ENCODE data around the gene PPP1R12A. TPM values are rescaled to one million over a fixed set of nuclear protein-coding genes. Genes with fewer than 3 reads are reported as not detected.
"Not testable (repeated sequence)": the region's sequence is repeated elsewhere in the genome, so short reads cannot be mapped to it uniquely, and the experiment has no call there.

PPP1R12A gene
- total RNA-seq, 1 donor from 2014 or later, result 43.9 TPM

DNA sequence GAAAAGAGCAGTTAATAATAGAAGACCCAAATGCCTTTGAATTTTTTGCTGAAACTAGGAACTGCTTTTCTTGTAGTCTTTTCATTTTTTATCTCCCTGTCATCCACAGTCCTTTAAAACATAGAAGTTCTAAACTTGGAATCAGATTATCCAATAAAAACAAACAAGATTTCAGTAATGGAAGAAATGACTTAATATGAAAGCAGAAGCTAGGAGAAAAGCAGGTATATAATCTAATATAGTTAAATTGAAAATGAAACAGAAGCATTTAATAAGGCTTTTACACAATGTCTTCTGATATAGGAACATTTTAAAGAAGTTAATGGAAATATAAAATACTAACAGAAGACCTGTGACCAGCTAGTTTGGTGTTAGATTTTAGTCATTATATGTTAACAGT is 26.5 kb downstream of the PPP1R12A start:
- intact Hi-C loops (cut with DNase I), result no loop called here
- DNase-seq (ENCODE audit: missing footprints), result no peak

DNA sequence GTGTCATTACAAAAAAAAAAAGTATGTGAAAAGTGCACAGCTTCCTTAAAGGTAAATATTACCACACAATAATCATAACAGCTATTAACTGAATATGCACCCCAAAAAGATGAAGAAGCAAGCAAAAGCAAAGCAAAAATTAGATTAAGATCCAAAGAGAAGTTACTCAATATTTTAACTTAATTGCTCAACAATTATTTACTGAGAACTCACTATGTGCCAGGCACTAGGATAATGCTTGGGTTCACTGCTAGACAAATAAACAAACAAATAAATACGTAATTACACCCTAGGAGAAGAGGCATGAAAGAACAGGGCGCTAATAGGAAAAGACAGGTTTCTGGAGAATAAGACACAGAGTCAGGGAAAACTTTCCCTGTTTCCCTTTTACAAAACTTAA is 33.4 kb downstream of the PPP1R12A start:
- no peak for ATAC-seq
- intact Hi-C loops (cut with DNase I), result no loop called here
- DNase-seq (ENCODE audit: missing footprints), result no peak

More for the DNA sequence above, 26.5 kb downstream of the PPP1R12A start:
- ATAC-seq, result no peak

DNA sequence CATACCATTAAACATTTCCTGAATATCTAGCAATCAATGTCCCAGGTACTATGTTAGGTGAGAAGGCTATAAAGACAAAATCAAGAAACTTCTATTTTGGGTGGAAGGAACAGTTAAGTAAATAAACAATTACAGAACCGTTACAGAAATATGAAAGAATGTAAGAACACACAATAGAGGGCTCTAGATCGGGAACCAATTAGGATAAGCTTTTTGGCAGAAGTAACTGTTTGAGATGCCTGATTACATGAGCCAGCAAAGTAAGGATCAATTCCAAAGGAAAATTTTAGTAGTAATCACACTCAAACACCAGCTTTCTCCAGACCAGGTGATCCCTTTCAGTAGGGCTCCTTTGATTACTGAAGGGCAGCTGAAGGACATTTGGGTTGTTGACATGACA is 33.9 kb downstream of the PPP1R12A start:
- DNase-seq (ENCODE audit: missing footprints), result no peak
- intact Hi-C loops (cut with DNase I), result no loop called here

DNA sequence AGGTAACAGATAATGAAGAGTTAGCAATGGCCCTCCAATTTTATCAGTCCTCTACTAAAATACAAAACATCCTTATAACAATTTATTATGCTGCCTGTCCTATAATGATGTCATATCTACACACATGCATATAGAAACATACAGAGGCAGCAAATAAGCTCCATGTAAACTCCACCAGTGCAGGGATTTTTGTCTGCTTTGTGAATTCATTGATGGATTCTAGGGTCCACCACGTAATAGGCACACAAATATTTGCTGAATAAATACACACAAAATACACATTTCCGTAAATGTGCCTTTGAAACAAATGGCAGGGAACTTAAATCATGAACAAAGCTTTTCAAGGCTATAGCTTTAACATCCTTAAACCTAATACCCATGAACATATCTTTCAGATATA is 34.7 kb downstream of the PPP1R12A start:
- intact Hi-C loops (cut with DNase I), result no loop called here
- DNase-seq (ENCODE audit: missing footprints), result no peak
- no peak for ATAC-seq

More for the DNA sequence above, 33.9 kb downstream of the PPP1R12A start:
- no peak for ATAC-seq

DNA sequence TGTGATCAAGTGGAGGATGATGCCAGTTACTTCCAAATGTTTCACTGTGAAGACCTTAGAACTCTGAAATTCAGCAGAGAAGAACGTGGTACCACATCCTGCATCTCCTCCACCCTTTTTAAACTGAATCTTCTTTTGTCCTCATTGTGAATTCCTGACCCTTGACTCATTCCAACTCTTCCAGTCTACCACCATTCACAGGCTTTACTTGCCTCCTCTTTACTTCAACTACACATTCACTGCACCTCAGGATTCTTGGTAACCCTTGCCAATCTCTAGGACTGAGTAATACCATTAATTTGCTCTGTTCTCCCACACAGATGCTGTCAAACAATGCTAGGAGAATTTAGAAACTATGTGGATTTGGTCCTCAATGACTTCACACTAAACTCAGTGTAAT is 37.3 kb downstream of the PPP1R12A start:
- intact Hi-C loops (cut with DNase I), result no loop called here
- DNase-seq (ENCODE audit: missing footprints) (no peak), ATAC-seq (no peak)

DNA sequence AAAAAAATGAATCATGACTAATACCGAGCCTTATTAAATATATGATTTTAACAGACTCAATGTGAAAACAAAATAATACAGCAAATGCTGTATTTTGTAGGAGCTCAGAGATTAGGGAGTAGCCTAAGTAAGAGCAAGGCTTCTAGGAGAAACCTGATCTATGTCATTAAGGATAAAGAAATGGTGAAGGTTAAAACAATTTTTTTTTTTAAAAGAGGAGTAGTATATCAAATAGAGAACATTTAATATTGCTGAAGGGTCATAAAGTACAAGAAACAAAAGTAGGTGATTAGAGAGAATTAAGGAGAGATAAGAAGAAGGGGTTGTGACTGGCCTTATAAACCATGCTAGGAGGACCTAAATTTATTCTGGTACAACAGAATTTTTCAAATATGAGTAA is 39.1 kb downstream of the PPP1R12A start:
- ATAC-seq (no peak), DNase-seq (ENCODE audit: missing footprints) (no peak)
- intact Hi-C loops (cut with DNase I), result no loop called here

DNA sequence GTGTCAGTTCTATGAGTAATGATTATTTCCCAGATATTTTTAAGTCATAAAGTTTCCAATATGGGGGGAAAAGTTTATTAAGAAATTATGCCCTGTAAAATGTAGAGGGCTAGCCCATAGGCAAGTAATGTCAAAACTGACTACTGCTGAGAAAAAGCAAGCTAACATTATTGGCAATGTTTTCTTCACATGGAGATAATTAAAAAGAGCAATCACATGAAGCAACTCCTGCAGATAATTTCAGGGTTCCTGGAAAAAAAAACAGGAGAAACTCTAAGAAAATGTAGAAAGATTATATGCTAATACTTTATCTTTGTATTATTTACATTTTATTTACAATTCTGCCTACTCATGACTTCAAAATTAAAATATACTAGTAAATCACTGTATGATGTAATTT is 39.8 kb downstream of the PPP1R12A start:
- no peak for DNase-seq (ENCODE audit: missing footprints)
- no peak for ATAC-seq
- intact Hi-C loops (cut with DNase I), result no loop called here

DNA sequence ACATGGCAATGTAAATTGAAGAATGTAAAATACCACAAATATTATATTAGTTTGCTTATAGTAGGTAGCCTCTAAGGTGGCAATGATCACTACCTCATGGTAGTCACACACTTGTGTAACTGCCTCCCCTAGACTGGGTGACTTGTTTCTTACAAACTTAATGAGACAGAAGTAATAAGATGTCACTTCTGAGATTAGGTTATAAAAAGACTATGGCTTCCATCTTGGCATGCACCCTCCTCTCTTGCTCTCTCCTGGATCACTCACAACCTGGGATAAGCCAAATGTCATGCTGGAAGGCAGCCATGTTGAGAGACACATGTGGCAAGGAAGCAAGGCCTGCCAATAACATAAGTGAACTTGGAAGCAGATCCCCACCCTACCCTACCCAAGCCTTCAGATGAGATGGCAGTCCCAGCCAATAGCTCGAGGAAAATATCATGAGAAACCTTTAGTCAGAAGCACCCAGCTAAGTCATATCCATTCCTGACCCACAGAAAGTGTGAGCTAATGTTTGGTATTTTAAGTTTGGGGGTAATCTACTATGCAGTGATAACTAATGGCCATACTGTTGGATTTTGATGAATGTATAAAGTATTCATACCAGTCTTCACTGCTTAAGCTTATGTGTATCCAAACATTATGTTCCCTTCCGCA is 43.3 kb downstream of the PPP1R12A start:
- ATAC-seq, result no peak
- intact Hi-C loops (cut with DNase I), result no loop called here
- no peak for DNase-seq (ENCODE audit: missing footprints)

DNA sequence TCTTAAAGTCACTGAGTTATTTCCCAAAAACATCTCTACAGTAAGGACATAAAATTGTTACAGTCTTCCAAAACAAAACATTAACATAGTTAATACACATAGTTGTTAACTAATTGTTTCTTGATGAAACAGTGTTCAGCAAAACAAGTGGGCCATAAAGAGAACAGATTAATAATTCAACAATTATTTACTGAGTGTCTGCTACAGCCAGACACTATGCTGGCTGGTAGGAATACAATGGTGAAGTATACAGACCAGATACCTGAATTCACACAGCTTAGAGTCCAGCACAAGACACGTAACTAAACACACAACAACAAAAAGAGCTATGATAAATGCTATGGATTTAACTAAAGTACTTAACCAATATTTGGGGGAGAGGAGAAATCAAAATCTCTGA is 47.0 kb downstream of the PPP1R12A start:
- intact Hi-C loops (cut with DNase I), result loop anchor here (5.0 kb wide), 1 partner anchor 44 kb away; no protein-coding TSS in a partner anchor
- ATAC-seq (no peak), DNase-seq (ENCODE audit: missing footprints) (no peak)

DNA sequence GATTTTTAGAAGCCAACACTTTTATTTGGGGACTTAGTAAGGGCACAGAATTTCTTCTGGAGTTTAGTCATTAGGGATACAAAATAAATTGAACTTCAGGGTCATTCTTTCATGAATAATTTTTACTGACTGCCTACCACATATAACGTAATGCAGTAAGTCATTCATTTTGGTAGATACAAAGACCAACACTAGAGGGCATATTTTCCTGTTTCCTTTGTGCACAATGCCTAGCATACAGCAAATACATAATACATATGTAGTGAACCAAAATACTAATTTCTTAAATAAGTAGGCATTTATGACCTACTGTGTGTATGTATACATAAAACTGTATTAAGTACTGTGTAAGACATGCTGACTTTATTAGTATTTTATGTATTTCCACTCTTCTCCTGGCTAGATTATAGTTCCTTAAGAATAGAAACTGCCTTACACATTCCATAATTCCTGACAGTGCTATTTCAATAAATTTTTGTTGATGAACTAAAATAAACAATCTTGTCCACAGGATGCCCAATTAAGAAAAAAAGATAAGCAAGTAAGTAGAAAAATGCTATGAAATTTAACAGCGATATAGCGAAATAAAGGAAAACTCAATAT is 47.9 kb downstream of the PPP1R12A start:
- no peak for DNase-seq (ENCODE audit: missing footprints)
- peak; percentile 56 for ATAC-seq
- intact Hi-C loops (cut with DNase I), result loop anchor here (5.0 kb wide), 1 partner anchor 45 kb away; no protein-coding TSS in a partner anchor

DNA sequence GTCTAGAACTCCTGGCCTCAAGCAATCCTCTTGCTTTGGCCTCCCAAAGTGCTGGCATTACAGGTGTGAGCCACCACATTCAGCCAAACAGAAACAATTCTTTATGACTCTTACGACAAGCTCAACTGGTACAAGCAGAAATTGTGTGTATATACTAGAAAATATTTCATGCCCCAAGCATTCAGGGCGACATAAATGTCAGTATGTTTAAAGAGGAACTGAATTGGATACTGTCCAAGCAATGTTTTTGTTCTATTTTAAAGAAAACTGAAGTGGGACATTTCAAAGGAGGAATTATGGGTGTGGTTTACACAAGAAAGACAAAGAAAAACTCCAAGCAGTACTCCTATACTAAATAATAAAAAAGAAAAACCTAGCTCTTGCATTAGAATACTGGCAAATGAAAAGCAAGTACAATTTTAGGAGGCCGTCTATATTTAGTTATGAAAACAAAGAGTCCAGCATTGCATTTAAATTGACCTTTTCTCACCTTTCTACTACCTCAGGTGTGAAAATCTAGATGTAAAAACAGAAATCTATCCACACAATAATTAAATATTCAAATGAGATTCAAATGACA is 48.9 kb downstream of the PPP1R12A start:
- DNase-seq (ENCODE audit: missing footprints) (no peak), ATAC-seq (no peak)
- intact Hi-C loops (cut with DNase I), result loop anchor here (5.0 kb wide), 1 partner anchor 46 kb away; no protein-coding TSS in a partner anchor

DNA sequence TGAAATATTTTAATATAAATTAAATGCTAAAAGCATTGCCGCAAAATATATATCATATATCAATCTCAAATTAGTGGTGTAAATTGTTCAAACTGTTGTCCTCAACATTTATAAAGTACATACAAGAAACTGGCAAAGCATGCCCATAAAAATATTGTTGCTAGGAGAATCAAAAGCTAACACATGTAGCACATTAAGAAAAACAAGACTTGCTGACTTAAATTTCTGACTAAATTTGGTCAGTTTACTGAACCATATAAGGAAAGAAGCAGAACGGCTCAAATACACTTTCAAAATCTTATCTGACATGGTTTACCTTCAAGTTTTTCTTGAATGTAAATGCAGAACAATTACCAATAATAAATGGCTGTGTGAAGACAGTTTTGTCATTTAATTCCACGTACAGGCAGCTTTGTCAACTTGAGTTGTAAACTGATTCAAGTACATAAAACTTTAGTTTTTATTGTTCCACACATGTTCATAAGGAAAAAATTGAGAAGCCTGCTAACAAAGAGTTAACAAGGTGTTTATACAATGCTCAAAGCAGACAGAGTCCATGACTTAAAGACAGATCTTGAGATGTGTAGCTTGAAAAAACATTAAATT is 50.4 kb downstream of the PPP1R12A start:
- no peak for ATAC-seq
- intact Hi-C loops (cut with DNase I), result loop anchor here (5.0 kb wide), 1 partner anchor 48 kb away; no protein-coding TSS in a partner anchor
- DNase-seq (ENCODE audit: missing footprints), result no peak

DNA sequence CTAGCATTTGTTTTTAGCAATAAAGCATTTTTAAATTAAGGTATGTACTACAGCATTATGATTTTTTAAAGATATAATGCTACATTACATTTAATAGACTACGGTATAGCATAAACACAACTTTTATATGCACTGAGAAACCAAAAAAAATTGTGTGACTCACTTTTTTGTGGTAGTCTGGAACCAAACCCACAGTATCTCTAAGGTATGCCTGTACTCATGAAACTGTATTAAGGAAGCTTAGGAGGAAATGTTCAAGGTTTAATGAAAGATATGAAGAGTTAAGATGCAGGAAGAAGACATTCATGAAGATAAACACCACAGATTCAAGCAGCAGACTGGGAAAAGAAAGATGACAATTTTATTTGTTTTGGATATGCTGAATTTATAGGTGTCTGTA is 51.7 kb downstream of the PPP1R12A start:
- DNase-seq (ENCODE audit: missing footprints) (no peak), ATAC-seq (no peak)
- intact Hi-C loops (cut with DNase I), result no loop called here

DNA sequence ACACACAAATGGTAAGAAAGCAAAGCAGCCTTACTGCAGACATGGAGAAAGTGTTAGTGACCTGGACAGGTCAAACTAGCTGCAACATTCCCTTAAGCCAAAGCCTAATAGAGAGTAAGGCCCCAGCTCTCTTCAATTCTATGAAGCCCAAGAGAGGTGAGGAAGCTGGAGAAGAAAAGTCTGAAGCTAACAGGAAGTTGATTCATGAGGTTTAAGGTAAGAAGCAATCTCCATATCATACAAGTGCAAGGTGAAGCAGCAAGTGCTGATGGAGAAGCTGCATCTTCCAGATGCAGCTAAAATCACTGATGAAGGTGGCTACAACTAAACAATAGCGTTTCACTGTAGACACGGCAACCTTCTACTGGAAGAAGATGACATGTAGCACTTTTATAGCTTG is 53.5 kb downstream of the PPP1R12A start:
- no peak for DNase-seq (ENCODE audit: missing footprints)
- intact Hi-C loops (cut with DNase I), result no loop called here
- no peak for ATAC-seq

DNA sequence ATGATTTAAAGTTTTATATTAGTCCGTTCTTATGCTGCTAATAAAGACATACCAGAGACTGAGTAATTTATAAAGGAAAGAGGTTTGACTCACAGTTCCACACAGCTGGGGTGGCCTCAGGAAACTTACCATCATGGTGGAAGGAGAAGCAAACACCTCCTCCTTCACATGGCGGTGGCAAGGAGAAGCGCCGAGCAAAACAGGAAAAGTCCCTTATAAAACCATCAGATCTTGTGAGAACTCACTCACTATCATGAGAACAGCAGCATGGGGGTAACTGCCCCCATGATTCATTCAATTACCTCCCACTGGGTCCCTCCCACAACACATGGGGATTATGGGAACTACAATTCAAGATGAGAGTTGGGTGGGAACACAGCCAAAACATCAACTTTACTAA is 56.4 kb downstream of the PPP1R12A start:
- ATAC-seq; DNase-seq (ENCODE audit: missing footprints); intact Hi-C loops (cut with DNase I): not testable (repeated sequence)

DNA sequence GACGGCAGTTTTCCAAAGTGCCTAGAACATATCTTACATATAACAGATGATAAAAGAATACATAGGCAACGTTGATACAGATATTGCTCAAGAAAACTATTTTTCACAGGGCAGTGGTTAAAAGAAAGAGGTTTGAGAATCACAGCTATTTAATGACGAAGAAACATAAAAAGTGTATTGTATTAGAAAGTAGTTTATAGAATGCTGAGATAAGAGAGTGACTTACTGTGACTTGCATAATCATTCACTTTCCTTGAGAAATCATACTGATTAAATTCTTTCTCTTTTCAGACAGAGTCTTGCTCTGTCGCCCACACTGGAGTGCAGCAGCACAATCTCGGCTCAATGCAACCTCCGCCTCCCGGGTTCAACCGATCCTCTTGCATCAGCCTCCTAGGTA is 57.7 kb downstream of the PPP1R12A start:
- no peak for DNase-seq (ENCODE audit: missing footprints)
- no peak for ATAC-seq
- intact Hi-C loops (cut with DNase I), result no loop called here

DNA sequence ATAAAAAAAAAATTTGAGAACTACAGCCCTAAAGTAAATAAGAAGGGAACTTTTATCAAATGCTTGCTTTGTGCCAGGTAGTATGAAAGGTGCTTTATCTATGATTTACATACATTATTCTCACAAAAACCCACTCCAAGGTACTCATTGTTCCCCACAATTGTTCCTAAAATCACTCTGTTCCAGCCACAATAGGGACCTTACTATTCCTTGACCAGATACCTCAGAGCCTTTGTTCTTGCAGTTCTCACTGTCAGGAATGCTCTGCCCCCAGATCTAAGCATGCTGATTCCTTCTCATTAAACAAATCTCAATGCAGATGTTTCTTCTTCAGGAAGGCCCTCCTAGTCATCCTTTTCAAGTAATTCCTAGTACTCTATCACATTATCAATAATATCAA is 60.2 kb downstream of the PPP1R12A start:
- ATAC-seq, result no peak
- intact Hi-C loops (cut with DNase I), result no loop called here
- no peak for DNase-seq (ENCODE audit: missing footprints)

DNA sequence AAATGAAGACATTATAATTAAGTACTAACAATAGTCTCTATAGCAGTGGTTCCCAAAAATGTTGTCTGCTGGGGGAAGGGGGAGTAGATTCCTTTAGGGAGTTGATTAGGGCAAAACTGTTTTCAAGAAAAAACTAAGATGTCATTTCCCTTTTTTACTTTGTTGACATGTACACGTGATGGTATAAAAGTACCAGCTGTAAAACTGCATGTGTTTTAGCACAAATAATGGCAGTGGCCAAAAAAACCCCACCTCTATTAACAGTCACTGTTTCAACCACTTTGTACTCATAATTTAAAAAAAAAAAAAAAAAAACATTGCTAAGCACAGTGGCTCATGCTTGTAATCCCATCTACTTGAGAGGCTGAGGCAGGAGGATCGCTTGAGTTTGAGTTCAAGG is 61.7 kb downstream of the PPP1R12A start:
- no peak for DNase-seq (ENCODE audit: missing footprints)
- intact Hi-C loops (cut with DNase I), result no loop called here
- no peak for ATAC-seq

DNA sequence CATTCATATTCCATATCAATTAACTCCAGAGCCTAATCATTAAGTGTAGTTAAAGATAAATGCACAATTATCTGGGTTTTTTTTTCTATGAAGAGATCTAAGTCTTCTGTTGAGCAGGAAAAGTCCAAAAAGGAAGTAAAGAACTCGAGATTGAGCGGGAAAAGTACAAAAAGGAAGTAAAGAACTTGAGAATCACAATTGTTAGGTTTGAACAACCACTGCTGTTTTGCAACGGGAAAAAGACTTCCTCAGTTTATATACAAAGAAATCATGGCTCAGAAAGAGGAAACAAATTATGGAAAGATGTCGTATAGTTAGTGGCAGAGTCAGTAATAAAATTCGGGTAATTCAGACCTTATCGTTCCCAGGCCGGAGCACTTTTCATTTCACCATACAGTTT is 63.3 kb downstream of the PPP1R12A start:
- intact Hi-C loops (cut with DNase I), result no loop called here
- DNase-seq (ENCODE audit: missing footprints) (no peak), ATAC-seq (no peak)

DNA sequence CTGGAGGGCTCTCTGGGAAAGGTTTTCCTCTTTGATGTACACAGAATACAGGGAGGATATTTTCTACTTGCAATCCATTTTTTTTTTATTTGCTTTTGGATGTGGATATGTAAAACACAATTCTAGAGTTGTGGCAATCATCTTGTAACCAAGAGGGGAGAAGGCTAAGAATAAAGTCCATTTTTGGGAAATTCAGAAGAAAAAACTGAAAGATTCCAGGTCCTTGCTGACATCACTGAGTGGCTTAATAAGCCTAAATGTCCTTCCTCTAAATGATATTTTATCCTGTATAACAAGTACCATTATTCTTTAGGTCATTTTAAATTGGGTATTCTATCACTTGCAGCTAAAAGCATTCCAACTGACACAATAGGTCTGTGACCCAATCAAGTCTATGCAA is 64.0 kb downstream of the PPP1R12A start:
- no peak for DNase-seq (ENCODE audit: missing footprints)
- ATAC-seq, result no peak
- intact Hi-C loops (cut with DNase I), result no loop called here
